ENCODE results near the gene FARS2. TPM values are rescaled to one million over a fixed set of nuclear protein-coding genes. Genes with fewer than 3 reads are reported as not detected.

FARS2 gene
- polyA plus RNA-seq, 1 donor (not counting 4 experiments of a cell fraction or from before 2014, with no cell fraction given) = 21.3 TPM

DNA sequence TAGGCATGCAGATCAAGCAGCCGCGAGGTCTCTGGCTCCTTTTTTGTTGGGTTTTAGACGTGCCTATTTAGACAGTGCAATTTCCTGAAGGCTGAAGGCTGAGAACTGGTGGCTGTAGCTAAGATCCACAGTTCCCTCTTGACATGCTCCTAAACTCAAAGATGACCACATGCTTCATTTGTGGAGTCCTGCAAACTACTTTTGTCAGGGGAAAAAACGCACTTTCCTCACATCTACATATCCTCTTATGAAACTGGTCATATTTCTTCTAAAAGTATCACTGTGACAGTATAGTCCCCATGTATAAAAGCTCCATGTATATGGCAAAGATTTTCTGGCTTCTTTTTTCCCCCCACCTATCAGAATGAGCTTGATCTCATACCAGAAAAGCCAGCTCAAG, 31.2 kb upstream of the FARS2 start:
- TF ChIP-seq EZH2 (IDR thresholded peaks at IDR 0.05; ENCODE audit: low read length) = no peak
- TF ChIP-seq, protein P1, sequence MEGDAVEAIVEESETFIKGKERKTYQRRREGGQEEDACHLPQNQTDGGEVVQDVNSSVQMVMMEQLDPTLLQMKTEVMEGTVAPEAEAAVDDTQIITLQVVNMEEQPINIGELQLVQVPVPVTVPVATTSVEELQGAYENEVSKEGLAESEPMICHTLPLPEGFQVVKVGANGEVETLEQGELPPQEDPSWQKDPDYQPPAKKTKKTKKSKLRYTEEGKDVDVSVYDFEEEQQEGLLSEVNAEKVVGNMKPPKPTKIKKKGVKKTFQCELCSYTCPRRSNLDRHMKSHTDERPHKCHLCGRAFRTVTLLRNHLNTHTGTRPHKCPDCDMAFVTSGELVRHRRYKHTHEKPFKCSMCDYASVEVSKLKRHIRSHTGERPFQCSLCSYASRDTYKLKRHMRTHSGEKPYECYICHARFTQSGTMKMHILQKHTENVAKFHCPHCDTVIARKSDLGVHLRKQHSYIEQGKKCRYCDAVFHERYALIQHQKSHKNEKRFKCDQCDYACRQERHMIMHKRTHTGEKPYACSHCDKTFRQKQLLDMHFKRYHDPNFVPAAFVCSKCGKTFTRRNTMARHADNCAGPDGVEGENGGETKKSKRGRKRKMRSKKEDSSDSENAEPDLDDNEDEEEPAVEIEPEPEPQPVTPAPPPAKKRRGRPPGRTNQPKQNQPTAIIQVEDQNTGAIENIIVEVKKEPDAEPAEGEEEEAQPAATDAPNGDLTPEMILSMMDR (optimal IDR thresholded peaks at IDR 0.05 in 1 of 3, IDR thresholded peaks at IDR 0.05 in 1 of 3, conservative IDR thresholded peaks at IDR 0.05 in 1 of 3; ENCODE audit: extremely low read depth in 1 of 3, insufficient read depth in 2 of 3, low read length in 3 of 3) = no peak
- H3K4me3 ChIP-seq (ENCODE audit: control insufficient read depth in 2 of 3, extremely low read depth in 1 of 3, insufficient read depth in 2 of 3, low read depth in 1 of 3, low read length in 3 of 3) = no peak overlapping the region
- dilution Hi-C loops (cut with MboI; ENCODE audit: extremely low pct_ligation_motif_present, low sequenced_read_pairs) = no loop called here
- no peak for DNase-seq (ENCODE audit: low read depth, low spot score)
- no peaks in the 10 kb centered on the region for H3K79me2 ChIP-seq (ENCODE audit: control insufficient read depth, insufficient read depth, low read length)
- no peak overlapping the region for H2AFZ ChIP-seq (ENCODE audit: control insufficient read depth, low read length)
- H3K4me2 ChIP-seq (ENCODE audit: control insufficient read depth, extremely low read depth, insufficient read depth, low read depth, low read length) = no peak overlapping the region
- no peaks in the 10 kb centered on the region for H3K27me3 ChIP-seq (ENCODE audit: control insufficient read depth, extremely low read depth, insufficient read depth, low read length)
- no peak overlapping the region for H3K9ac ChIP-seq (ENCODE audit: control insufficient read depth, extremely low read depth, insufficient read depth, low read length)
- H3K4me1 ChIP-seq (ENCODE audit: control insufficient read depth, extremely low read depth, insufficient read depth, low read length) = peaks cover 3% of the 10 kb centered on the region
- H3K36me3 ChIP-seq (ENCODE audit: control insufficient read depth in 2 of 2, extremely low read depth in 1 of 2, insufficient read depth in 2 of 2, low read length in 2 of 2) = peaks cover 0 to 5% of the 10 kb centered on the region in 2 experiments
- H3K27ac ChIP-seq (ENCODE audit: control insufficient read depth, insufficient read depth, low read length) = peak overlapping the region; percentile 50
- no peak for FAIRE-seq
- H3K9me1 ChIP-seq (ENCODE audit: control insufficient read depth, extremely low read depth, insufficient read depth, low read length) = no peaks in the 10 kb centered on the region
- H3K9me3 ChIP-seq (ENCODE audit: control insufficient read depth, low read depth, low read length) = no peaks in the 10 kb centered on the region
- H4K20me1 ChIP-seq (ENCODE audit: control insufficient read depth, extremely low read depth, insufficient read depth, low read length) = no peaks in the 10 kb centered on the region

DNA sequence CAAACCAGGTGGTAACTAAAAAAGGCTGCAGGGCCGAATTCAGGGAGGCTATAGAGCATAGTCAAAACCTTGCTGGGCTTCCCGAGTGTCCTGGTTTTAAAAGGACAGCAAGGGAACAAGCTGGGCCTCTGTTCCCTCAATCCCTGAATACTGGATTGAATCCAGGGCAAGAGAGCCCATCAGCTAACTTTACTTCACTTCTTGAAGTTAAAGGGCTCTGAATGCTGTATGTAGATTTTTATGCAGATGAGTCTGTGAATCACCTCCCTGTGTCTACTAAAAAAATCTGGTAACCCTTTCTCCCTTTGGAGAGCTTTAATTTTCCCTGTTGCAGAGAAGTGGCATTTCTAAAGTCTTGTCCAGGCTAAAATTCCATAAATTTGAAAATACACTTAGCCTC, 30.0 kb upstream of the FARS2 start:
- Histone ChIP-seq H2AFZ (ENCODE audit: control insufficient read depth, low read length) (no peak overlapping the region), H3K9ac (ENCODE audit: control insufficient read depth, extremely low read depth, insufficient read depth, low read length) (no peak overlapping the region), H4K20me1 (ENCODE audit: control insufficient read depth, extremely low read depth, insufficient read depth, low read length) (no peaks in the 10 kb centered on the region), H3K4me2 (ENCODE audit: control insufficient read depth, extremely low read depth, insufficient read depth, low read depth, low read length) (no peak overlapping the region), H3K27me3 (ENCODE audit: control insufficient read depth, extremely low read depth, insufficient read depth, low read length) (no peaks in the 10 kb centered on the region), H3K4me1 (ENCODE audit: control insufficient read depth, extremely low read depth, insufficient read depth, low read length) (peaks cover 3% of the 10 kb centered on the region), H3K27ac (ENCODE audit: control insufficient read depth, insufficient read depth, low read length) (peak overlapping the region; percentile 50), H3K4me3 (ENCODE audit: control insufficient read depth in 2 of 3, extremely low read depth in 1 of 3, insufficient read depth in 2 of 3, low read depth in 1 of 3, low read length in 3 of 3) (no peak overlapping the region), H3K9me3 (ENCODE audit: control insufficient read depth, low read depth, low read length) (no peaks in the 10 kb centered on the region), H3K36me3 (ENCODE audit: control insufficient read depth in 2 of 2, extremely low read depth in 1 of 2, insufficient read depth in 2 of 2, low read length in 2 of 2) (peaks cover 2 to 5% of the 10 kb centered on the region in 2 experiments), H3K79me2 (ENCODE audit: control insufficient read depth, insufficient read depth, low read length) (no peaks in the 10 kb centered on the region), H3K9me1 (ENCODE audit: control insufficient read depth, extremely low read depth, insufficient read depth, low read length) (no peaks in the 10 kb centered on the region)
- DNase-seq (ENCODE audit: low read depth, low spot score) (no peak), FAIRE-seq (no peak)
- dilution Hi-C loops (cut with MboI; ENCODE audit: extremely low pct_ligation_motif_present, low sequenced_read_pairs) = no loop called here
- TF ChIP-seq EZH2 (IDR thresholded peaks at IDR 0.05; ENCODE audit: low read length) = no peak
- TF ChIP-seq, protein P1 (optimal IDR thresholded peaks at IDR 0.05 in 1 of 3, IDR thresholded peaks at IDR 0.05 in 1 of 3, conservative IDR thresholded peaks at IDR 0.05 in 1 of 3; ENCODE audit: extremely low read depth in 1 of 3, insufficient read depth in 2 of 3, low read length in 3 of 3) = no peak
